ENCODE data around the gene CNOT8.

DNA sequence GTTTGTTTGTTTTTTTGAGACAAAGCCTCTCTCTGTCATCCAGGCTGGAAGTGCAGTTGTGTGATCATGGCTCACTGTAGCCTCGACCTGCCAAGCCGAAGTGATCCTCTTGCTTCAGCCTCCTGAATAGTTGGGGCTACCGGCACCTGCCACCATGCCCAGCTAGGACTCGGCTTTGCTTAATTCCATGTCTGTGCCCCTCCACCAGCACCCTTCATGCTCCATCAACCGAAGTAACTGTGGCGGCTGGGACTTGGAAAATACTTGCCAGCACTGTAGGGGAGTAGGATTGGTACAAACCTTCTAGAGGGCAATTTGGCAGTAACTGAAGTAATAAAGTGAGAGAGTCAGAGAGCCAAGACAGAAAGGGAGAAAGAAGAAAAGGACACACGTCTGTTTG, 27.0 kb upstream of the CNOT8 start:
- no peak for TF ChIP-seq EZH2 (IDR thresholded peaks at IDR 0.05; ENCODE audit: insufficient read depth, poor library complexity, severe bottlenecking)
- no peak for TF ChIP-seq EZH2phosphoT487 (IDR thresholded peaks at IDR 0.05; ENCODE audit: insufficient read depth, low read depth)

Data from GM23248 (cell line).